SK-N-SH treated with all-trans-retinoic acid at 6 μM for 48 hours (cell line): Measurements from ENCODE around the gene PLEKHA1.

Experiments used
- ATAC-seq: fragments of 200-7000 bp; cut with Tn5 transposase; 3 replicates; pipeline ENCODE4 v1.9.1; 2020; ENCODE audit warnings: mild to moderate bottlenecking, moderate library complexity
- ARNTL ChIP-seq: fragments of 450-650 bp; formaldehyde crosslinking; IDR thresholded peaks from 2 replicates; pipeline ENCODE4 v1.5.0; 2020; ENCODE audit warnings: low read depth, mild to moderate bottlenecking, moderate library complexity, borderline replicate concordance
- BACH2 ChIP-seq: fragments of 250-450 bp; sonication (Bioruptor Pico); IDR thresholded peaks from 2 replicates; pipeline ENCODE4 v1.9.0; 2021; ENCODE audit warnings: mild to moderate bottlenecking, borderline replicate concordance
- CSDC2 ChIP-seq: fragments of 250-450 bp; sonication (Bioruptor Pico); IDR thresholded peaks from 2 replicates; pipeline ENCODE4 v1.5.0; 2020; ENCODE audit warnings: mild to moderate bottlenecking, moderate library complexity
- ESRRG ChIP-seq: fragments of 250-450 bp; sonication (Bioruptor Pico); IDR thresholded peaks from 2 replicates; pipeline ENCODE4 v1.6.1; 2021; ENCODE audit warnings: mild to moderate bottlenecking
- GLIS3 ChIP-seq: fragments of 250-450 bp; sonication (Bioruptor Pico); IDR thresholded peaks from 2 replicates; pipeline ENCODE4 v1.5.0; 2020; ENCODE audit warnings: mild to moderate bottlenecking, moderate library complexity
- ISL1 ChIP-seq: fragments of 250-450 bp; sonication (Bioruptor Pico); IDR thresholded peaks from 2 replicates; pipeline ENCODE4 v2.1.2; 2022; ENCODE audit warnings: mild to moderate bottlenecking, moderate library complexity
- OSR1 ChIP-seq: fragments of 250-450 bp; sonication (Bioruptor Pico); IDR thresholded peaks from 2 replicates; pipeline ENCODE4 v1.8.0; 2022; ENCODE audit warnings: moderate library complexity, mild to moderate bottlenecking, inconsistent platforms
- PPARA ChIP-seq: fragments of 250-450 bp; sonication (Bioruptor Pico); IDR thresholded peaks from 2 replicates; pipeline ENCODE4 v1.5.0; 2020; ENCODE audit warnings: mild to moderate bottlenecking, borderline replicate concordance
- RARB ChIP-seq: fragments of 250-450 bp; sonication (Bioruptor Pico); IDR thresholded peaks from 2 replicates; pipeline ENCODE4 v1.8.0; 2021; ENCODE audit warnings: mild to moderate bottlenecking, moderate library complexity
- SNAI2 ChIP-seq: fragments of 250-450 bp; sonication (Bioruptor Pico); IDR thresholded peaks from 2 replicates; pipeline ENCODE4 v1.5.0; 2020; ENCODE audit warnings: mild to moderate bottlenecking, moderate library complexity
- TCF4 ChIP-seq: fragments of 250-450 bp; sonication (Bioruptor Pico); IDR thresholded peaks from 2 replicates; pipeline ENCODE4 v1.8.0; 2021; ENCODE audit warnings: mild to moderate bottlenecking, moderate library complexity, borderline replicate concordance
- TOX ChIP-seq: fragments of 250-450 bp; sonication (Bioruptor Pico); IDR thresholded peaks from 2 replicates; pipeline ENCODE4 v1.8.0; 2021; ENCODE audit warnings: mild to moderate bottlenecking, moderate library complexity, borderline replicate concordance
- ZC3H10 ChIP-seq: fragments of 250-450 bp; sonication (Bioruptor Pico); IDR thresholded peaks from 2 replicates; pipeline ENCODE4 v1.5.1; 2021; ENCODE audit warnings: mild to moderate bottlenecking, moderate library complexity
- ZFP3 ChIP-seq: fragments of 250-450 bp; sonication (Bioruptor Pico); IDR thresholded peaks from 2 replicates; pipeline ENCODE4 v1.5.0; 2020; ENCODE audit warnings: mild to moderate bottlenecking, moderate library complexity
- ZFP30 ChIP-seq: fragments of 450-650 bp; formaldehyde crosslinking; IDR thresholded peaks from 2 replicates; pipeline ENCODE4 v1.5.0; 2022; ENCODE audit warnings: mild to moderate bottlenecking, moderate library complexity
- ZNF565 ChIP-seq: fragments of 450-650 bp; formaldehyde crosslinking; conservative IDR thresholded peaks from 2 replicates; pipeline ENCODE4 v1.5.0; 2020; ENCODE audit warnings: low read depth, mild to moderate bottlenecking, moderate library complexity
- ZNF70 ChIP-seq: fragments of 450-650 bp; formaldehyde crosslinking; IDR thresholded peaks from 2 replicates; pipeline ENCODE4 v1.5.0; 2020; ENCODE audit warnings: mild to moderate bottlenecking, moderate library complexity
- TF ChIP-seq, protein P1 (sequence below): fragments of 250-450 bp; sonication (Bioruptor Pico); IDR thresholded peaks from 2 replicates; pipeline ENCODE4 v1.5.1; 2020; ENCODE audit warnings: low read depth, mild to moderate bottlenecking, moderate library complexity
- TF ChIP-seq, protein P2 (sequence below): fragments of 250-450 bp; sonication (Bioruptor Pico); IDR thresholded peaks from 2 replicates; pipeline ENCODE4 v1.8.0; 2020; ENCODE audit warnings: mild to moderate bottlenecking, moderate library complexity, borderline replicate concordance
- TF ChIP-seq, protein P3 (sequence below): fragments of 250-450 bp; sonication (Bioruptor Pico); IDR thresholded peaks from 2 replicates; pipeline ENCODE4 v1.5.1; 2021; ENCODE audit warnings: mild to moderate bottlenecking, moderate library complexity
- TF ChIP-seq, protein P4 (sequence below): fragments of 250-450 bp; sonication (Bioruptor Pico); IDR thresholded peaks from 2 replicates; pipeline ENCODE4 v1.5.0; 2020; ENCODE audit warnings: mild to moderate bottlenecking, moderate library complexity
- TF ChIP-seq, protein P5 (sequence below): fragments of 250-450 bp; sonication (Bioruptor Pico); IDR thresholded peaks from 2 replicates; pipeline ENCODE4 v1.8.0; 2021; ENCODE audit warnings: low read depth, mild to moderate bottlenecking, moderate library complexity, borderline replicate concordance

PLEKHA1 gene

DNA sequence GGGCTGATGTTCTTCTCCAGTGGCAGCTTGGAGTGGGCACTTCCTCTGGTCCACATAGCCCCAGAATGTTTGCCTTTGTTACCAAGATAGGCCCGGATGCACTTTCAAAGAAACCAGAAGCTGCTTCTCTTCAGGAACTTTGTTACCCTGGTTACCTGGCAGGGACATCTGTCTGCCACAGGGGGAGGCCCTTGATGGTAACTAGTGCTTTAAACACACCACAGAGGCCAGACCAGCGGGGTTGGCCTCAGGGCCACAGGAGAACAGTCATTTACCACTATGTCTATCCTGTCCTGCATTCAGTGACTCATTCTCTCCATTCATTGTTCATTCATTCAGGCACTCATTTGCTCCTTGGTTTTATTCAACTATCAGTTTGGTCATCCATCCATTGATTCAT lies 11.9 kb upstream of the PLEKHA1 start (continued):
- TF ChIP-seq ZFP3 (CRISPR knock-in tag), result no peak
- no peak for TF ChIP-seq ZNF565

DNA sequence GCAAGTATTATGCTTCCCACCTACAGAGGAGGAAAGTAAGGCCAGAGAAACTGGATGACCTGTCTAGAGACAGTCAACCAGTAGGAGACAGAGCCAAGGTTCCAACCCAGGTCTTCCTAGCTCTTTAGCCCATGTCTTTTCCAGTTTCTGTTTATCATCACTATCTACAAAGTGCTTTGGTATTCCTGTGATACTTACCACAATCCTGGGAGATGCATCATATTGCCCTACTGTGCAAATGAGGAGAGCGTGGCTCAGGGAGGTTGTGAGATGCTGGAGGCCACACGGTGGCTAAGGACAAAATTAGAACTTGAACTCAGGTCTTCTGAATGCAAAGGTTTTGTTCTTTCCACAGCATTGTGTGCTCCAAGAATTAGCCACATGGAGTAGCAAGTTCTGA lies 11.2 kb upstream of the PLEKHA1 start:
- TF ChIP-seq TCF4 (CRISPR knock-in tag) (no peak), SNAI2 (CRISPR knock-in tag) (no peak), BACH2 (CRISPR knock-in tag) (no peak), RARB (no peak), ESRRG (no peak), OSR1 (CRISPR knock-in tag) (no peak), CSDC2 (CRISPR knock-in tag) (no peak), ZFP30 (CRISPR knock-in tag) (no peak), GLIS3 (CRISPR knock-in tag) (no peak), ZC3H10 (no peak), PPARA (CRISPR knock-in tag) (no peak), TOX (CRISPR knock-in tag) (no peak), ZFP3 (CRISPR knock-in tag) (no peak), ZNF565 (no peak), ZNF70 (CRISPR knock-in tag) (no peak), ISL1 (no peak)
- TF ChIP-seq, protein P1, sequence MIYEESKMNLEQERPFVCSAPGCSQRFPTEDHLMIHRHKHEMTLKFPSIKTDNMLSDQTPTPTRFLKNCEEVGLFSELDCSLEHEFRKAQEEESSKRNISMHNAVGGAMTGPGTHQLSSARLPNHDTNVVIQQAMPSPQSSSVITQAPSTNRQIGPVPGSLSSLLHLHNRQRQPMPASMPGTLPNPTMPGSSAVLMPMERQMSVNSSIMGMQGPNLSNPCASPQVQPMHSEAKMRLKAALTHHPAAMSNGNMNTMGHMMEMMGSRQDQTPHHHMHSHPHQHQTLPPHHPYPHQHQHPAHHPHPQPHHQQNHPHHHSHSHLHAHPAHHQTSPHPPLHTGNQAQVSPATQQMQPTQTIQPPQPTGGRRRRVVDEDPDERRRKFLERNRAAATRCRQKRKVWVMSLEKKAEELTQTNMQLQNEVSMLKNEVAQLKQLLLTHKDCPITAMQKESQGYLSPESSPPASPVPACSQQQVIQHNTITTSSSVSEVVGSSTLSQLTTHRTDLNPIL, result no peak
- TF ChIP-seq, protein P2, sequence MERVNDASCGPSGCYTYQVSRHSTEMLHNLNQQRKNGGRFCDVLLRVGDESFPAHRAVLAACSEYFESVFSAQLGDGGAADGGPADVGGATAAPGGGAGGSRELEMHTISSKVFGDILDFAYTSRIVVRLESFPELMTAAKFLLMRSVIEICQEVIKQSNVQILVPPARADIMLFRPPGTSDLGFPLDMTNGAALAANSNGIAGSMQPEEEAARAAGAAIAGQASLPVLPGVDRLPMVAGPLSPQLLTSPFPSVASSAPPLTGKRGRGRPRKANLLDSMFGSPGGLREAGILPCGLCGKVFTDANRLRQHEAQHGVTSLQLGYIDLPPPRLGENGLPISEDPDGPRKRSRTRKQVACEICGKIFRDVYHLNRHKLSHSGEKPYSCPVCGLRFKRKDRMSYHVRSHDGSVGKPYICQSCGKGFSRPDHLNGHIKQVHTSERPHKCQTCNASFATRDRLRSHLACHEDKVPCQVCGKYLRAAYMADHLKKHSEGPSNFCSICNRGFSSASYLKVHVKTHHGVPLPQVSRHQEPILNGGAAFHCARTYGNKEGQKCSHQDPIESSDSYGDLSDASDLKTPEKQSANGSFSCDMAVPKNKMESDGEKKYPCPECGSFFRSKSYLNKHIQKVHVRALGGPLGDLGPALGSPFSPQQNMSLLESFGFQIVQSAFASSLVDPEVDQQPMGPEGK (CRISPR knock-in tag), result no peak
- TF ChIP-seq, protein P3, sequence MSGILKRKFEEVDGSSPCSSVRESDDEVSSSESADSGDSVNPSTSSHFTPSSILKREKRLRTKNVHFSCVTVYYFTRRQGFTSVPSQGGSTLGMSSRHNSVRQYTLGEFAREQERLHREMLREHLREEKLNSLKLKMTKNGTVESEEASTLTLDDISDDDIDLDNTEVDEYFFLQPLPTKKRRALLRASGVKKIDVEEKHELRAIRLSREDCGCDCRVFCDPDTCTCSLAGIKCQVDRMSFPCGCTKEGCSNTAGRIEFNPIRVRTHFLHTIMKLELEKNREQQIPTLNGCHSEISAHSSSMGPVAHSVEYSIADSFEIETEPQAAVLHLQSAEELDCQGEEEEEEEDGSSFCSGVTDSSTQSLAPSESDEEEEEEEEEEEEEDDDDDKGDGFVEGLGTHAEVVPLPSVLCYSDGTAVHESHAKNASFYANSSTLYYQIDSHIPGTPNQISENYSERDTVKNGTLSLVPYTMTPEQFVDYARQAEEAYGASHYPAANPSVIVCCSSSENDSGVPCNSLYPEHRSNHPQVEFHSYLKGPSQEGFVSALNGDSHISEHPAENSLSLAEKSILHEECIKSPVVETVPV (CRISPR knock-in tag), result no peak
- TF ChIP-seq, protein P4, sequence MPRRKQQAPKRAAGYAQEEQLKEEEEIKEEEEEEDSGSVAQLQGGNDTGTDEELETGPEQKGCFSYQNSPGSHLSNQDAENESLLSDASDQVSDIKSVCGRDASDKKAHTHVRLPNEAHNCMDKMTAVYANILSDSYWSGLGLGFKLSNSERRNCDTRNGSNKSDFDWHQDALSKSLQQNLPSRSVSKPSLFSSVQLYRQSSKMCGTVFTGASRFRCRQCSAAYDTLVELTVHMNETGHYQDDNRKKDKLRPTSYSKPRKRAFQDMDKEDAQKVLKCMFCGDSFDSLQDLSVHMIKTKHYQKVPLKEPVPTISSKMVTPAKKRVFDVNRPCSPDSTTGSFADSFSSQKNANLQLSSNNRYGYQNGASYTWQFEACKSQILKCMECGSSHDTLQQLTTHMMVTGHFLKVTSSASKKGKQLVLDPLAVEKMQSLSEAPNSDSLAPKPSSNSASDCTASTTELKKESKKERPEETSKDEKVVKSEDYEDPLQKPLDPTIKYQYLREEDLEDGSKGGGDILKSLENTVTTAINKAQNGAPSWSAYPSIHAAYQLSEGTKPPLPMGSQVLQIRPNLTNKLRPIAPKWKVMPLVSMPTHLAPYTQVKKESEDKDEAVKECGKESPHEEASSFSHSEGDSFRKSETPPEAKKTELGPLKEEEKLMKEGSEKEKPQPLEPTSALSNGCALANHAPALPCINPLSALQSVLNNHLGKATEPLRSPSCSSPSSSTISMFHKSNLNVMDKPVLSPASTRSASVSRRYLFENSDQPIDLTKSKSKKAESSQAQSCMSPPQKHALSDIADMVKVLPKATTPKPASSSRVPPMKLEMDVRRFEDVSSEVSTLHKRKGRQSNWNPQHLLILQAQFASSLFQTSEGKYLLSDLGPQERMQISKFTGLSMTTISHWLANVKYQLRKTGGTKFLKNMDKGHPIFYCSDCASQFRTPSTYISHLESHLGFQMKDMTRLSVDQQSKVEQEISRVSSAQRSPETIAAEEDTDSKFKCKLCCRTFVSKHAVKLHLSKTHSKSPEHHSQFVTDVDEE (CRISPR knock-in tag), result no peak
- TF ChIP-seq, all 23 proteins: peak for 0
- no peak for ATAC-seq

DNA sequence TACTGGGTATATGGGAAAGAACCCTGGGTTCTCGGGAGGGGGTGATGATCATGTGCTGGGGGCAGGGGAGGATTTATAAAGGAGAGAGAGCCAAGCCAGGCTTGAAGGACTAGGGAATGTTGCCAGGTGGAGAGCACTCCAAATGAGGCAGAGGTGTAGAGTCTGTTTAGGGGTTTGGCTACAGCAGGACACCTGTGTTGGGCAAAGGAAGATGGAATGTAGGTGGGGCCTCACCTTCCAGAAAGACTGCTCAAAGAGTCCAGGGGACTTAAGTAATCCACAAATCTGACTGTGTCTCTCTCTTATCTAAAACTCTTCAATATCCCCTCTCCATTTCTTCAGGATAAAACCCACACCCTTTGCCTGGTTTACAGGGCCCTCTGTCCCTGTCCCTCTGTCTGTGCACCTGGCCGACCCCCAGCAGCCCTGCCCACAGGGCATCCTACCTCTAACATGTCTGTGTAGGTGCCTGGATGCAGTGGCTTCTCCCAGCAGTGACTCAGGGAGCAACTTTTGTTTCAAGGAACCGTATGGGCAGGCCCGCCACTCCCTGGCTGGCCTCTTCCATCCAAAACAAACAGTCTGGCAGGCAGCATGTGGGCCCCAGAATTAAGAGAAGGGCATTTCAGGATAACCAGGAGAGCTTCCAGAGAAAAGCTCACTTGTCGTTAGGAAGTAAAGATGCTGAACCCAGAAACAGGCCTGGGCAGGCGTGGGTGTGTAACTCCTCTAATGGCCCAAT lies 10.6 kb upstream of the PLEKHA1 start:
- no peak for ATAC-seq
- TF ChIP-seq, protein P5, sequence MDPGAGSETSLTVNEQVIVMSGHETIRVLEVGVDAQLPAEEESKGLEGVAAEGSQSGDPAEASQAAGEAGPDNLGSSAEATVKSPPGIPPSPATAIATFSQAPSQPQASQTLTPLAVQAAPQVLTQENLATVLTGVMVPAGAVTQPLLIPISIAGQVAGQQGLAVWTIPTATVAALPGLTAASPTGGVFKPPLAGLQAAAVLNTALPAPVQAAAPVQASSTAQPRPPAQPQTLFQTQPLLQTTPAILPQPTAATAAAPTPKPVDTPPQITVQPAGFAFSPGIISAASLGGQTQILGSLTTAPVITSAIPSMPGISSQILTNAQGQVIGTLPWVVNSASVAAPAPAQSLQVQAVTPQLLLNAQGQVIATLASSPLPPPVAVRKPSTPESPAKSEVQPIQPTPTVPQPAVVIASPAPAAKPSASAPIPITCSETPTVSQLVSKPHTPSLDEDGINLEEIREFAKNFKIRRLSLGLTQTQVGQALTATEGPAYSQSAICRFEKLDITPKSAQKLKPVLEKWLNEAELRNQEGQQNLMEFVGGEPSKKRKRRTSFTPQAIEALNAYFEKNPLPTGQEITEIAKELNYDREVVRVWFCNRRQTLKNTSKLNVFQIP (CRISPR knock-in tag), result no peak
- TF ChIP-seq ARNTL (CRISPR knock-in tag) (no peak), ZFP30 (CRISPR knock-in tag) (no peak), RARB (no peak)
- TF ChIP-seq, protein P3 (CRISPR knock-in tag), result no peak
- TF ChIP-seq, protein P2 (CRISPR knock-in tag), result no peak
- TF ChIP-seq, protein P1, result no peak
